IMR-90 (cell line): ENCODE data around the gene ANO7. TPM values are rescaled to one million over a fixed set of nuclear protein-coding genes. Genes with fewer than 3 reads are reported as not detected.

Source experiments
- ATAC-seq: fragments of 200-7000 bp; cut with Tn5 transposase; 2 replicates; pipeline ENCODE4 v1.9.1; 2020; ENCODE audit warnings: low read depth, mild to moderate bottlenecking, moderate library complexity
- BruUV-seq: library from RNA; stranded (reverse); fragments of 400-500 nt; replicated peaks from 2 replicates; lab custom pipeline; 2021; lab: Mats Ljungman, UMichigan
- CTCF ChIA-PET: fragments of 300-600 bp; formaldehyde crosslinking; extraction: SDS; loops from one replicate; lab custom pipeline; 2021; ENCODE audit warnings: antibody characterized with exemption; lab: Yijun Ruan, JAX
- POLR2A ChIA-PET: fragments of 300-600 bp; sonication (Branson Sonifier 250); formaldehyde crosslinking; loops from one replicate; lab custom pipeline; 2022; ENCODE audit warnings: antibody characterized with exemption; ENCODE audit not compliant: unreplicated experiment; lab: Charles Lee
- DNase-seq: peaks from one replicate; pipeline ENCODE4 v3.0.0; 2013
- H2AFZ ChIP-seq: replicated peaks from 2 replicates; pipeline ENCODE3; 2013; ENCODE audit warnings: low read length, mild to moderate bottlenecking; ENCODE audit not compliant: poor library complexity
- H2AK5ac ChIP-seq: 2 replicates; pipeline ENCODE4 v1.6.1; 2013; ENCODE audit warnings: low read depth, low read length, inconsistent platforms
- H2AK9ac ChIP-seq: replicated peaks from 2 replicates; pipeline ENCODE3; 2013; ENCODE audit warnings: mild to moderate bottlenecking, low read depth, low read length, moderate library complexity; ENCODE audit not compliant: poor library complexity
- H2BK120ac ChIP-seq: 2 replicates; pipeline ENCODE4 v1.6.1; 2013; ENCODE audit warnings: low read depth, low read length, inconsistent platforms
- H2BK15ac ChIP-seq: 3 replicates; pipeline ENCODE4 v1.6.1; 2013; ENCODE audit warnings: low read depth, low read length, inconsistent platforms
- H2BK20ac ChIP-seq: 2 replicates; pipeline ENCODE4 v1.6.1; 2013; ENCODE audit warnings: low read depth, mild to moderate bottlenecking, inconsistent platforms, low read length, moderate library complexity
- H2BK5ac ChIP-seq: 2 replicates; pipeline ENCODE4 v1.6.1; 2013; ENCODE audit warnings: mild to moderate bottlenecking, low read depth, low read length, inconsistent platforms; ENCODE audit not compliant: poor library complexity, severe bottlenecking
- H3K14ac ChIP-seq: replicated peaks from 2 replicates; pipeline ENCODE4 v1.6.1; 2013; ENCODE audit warnings: low read depth, low read length, inconsistent platforms
- H3K18ac ChIP-seq: 2 replicates; pipeline ENCODE4 v1.6.1; 2013; ENCODE audit warnings: low read depth, low read length, control low read depth
- H3K23ac ChIP-seq: 2 replicates; pipeline ENCODE4 v1.6.1; 2013; ENCODE audit warnings: low read depth, low read length, inconsistent platforms
- H3K27ac ChIP-seq: 2 replicates; pipeline ENCODE4 v1.5.1; 2013; ENCODE audit warnings: mild to moderate bottlenecking, control low read depth, low read length; ENCODE audit not compliant: insufficient read depth
- H3K27me3 ChIP-seq: 2 replicates; pipeline ENCODE4 v1.6.1; 2013; ENCODE audit warnings: low read length; ENCODE audit not compliant: control insufficient read depth, insufficient read depth
- H3K36me3 ChIP-seq: 2 replicates; pipeline ENCODE4 v1.6.1; 2013; ENCODE audit warnings: low read length, mixed read lengths; ENCODE audit not compliant: control insufficient read depth, insufficient read depth
- H3K4ac ChIP-seq: 2 replicates; pipeline ENCODE4 v1.6.1; 2013; ENCODE audit warnings: low read depth, low read length, inconsistent platforms
- H3K4me1 ChIP-seq: 2 replicates; pipeline ENCODE4 v1.6.1; 2013; ENCODE audit warnings: low read length, mixed read lengths; ENCODE audit not compliant: control insufficient read depth, insufficient read depth
- H3K4me2 ChIP-seq: 2 replicates; pipeline ENCODE4 v1.6.1; 2013; ENCODE audit warnings: low read depth, mild to moderate bottlenecking, control low read depth, low read length, moderate library complexity
- H3K4me3 ChIP-seq: 2 replicates; pipeline ENCODE4 v1.5.1; 2013; ENCODE audit warnings: low read depth, mild to moderate bottlenecking, control low read depth, low read length, moderate library complexity; ENCODE audit not compliant: insufficient read depth
- H3K56ac ChIP-seq: 2 replicates; pipeline ENCODE4 v1.6.1; 2013; ENCODE audit warnings: low read length, inconsistent platforms; ENCODE audit not compliant: insufficient read depth; ENCODE audit errors: extremely low read depth
- H3K79me1 ChIP-seq, 2 experiments: 2 replicates each; pipeline ENCODE4 v1.6.1; 2013; ENCODE audit warnings: low read length in 2 of 2, inconsistent platforms in 1 of 2, low read depth in 1 of 2
- H3K9ac ChIP-seq: 2 replicates; pipeline ENCODE4 v1.6.1; 2013; ENCODE audit warnings: low read depth, low read length, control low read depth
- H3K9me1 ChIP-seq: 2 replicates; pipeline ENCODE4 v1.6.1; 2013; ENCODE audit warnings: low read length, inconsistent platforms; ENCODE audit not compliant: insufficient read depth
- H3K9me3 ChIP-seq: 2 replicates; pipeline ENCODE4 v1.6.1; 2013; ENCODE audit warnings: low read length; ENCODE audit not compliant: control insufficient read depth, insufficient read depth
- H4K20me1 ChIP-seq: 2 replicates; pipeline ENCODE4 v1.6.1; 2013; ENCODE audit warnings: low read length, inconsistent platforms; ENCODE audit not compliant: insufficient read depth
- H4K5ac ChIP-seq: 2 replicates; pipeline ENCODE4 v1.6.1; 2013; ENCODE audit warnings: mild to moderate bottlenecking, low read depth, low read length, control low read depth
- H4K8ac ChIP-seq, 2 experiments: 2 replicates each; pipeline ENCODE4 v1.6.1; 2013; ENCODE audit warnings: low read depth in 2 of 2, low read length in 2 of 2, control low read depth in 1 of 2, inconsistent platforms in 1 of 2
- H4K91ac ChIP-seq: 2 replicates; pipeline ENCODE4 v1.6.1; 2013; ENCODE audit warnings: low read depth, low read length, inconsistent platforms; ENCODE audit not compliant: insufficient read depth
- CHD1 ChIP-seq: IDR thresholded peaks from 2 replicates; pipeline ENCODE4 v1.6.1; 2012; ENCODE audit warnings: low read depth, low read length, improper control_type of control experiment
- MXI1 ChIP-seq: IDR thresholded peaks from 2 replicates; pipeline ENCODE4 v1.6.1; 2012; ENCODE audit warnings: low read depth, mild to moderate bottlenecking, low read length, moderate library complexity, borderline replicate concordance
- POLR2A ChIP-seq: IDR thresholded peaks from 2 replicates; pipeline ENCODE4 v1.6.1; 2012; ENCODE audit warnings: mild to moderate bottlenecking, low read depth, low read length
- USF2 ChIP-seq: fragments of 150-350 bp; IDR thresholded peaks from 2 replicates; pipeline ENCODE4 v1.6.1; 2017; ENCODE audit warnings: mild to moderate bottlenecking, antibody characterized with exemption, low read length, low read depth
- WGBS, 2 experiments: methylation state at CpG; one replicate each; pipeline versions ENCODE4 v1.1.5 to v1.1.7; 2013; ENCODE audit warnings: missing lambda C conversion rate in 2 of 2; ENCODE audit not compliant: insufficient read length in 1 of 2; ENCODE audit errors: extremely low coverage in 2 of 2; 5-methylcytosine and 5-hydroxymethylcytosine counted together
- dilution Hi-C: fragments of 300-500 bp; cut with HindIII; formaldehyde crosslinking; loops from one replicate; pipeline ENCODE4 v1.14.3; 2018; ENCODE audit warnings: low sequenced_read_pairs; ENCODE audit not compliant: unreplicated experiment
- in situ Hi-C: fragments of 300-500 bp; cut with MboI; formaldehyde crosslinking; loops from 3 replicates; pipeline ENCODE4 v1.14.3; 2019; ENCODE audit warnings: low sequenced_read_pairs, inconsistent platforms, mixed read lengths
- intact Hi-C: fragments of 100-400 bp; cut with micrococcal nuclease; formaldehyde crosslinking; loops from 2 replicates; pipeline ENCODE4 v1.10.0; 2022
- polyA plus RNA-seq, 3 experiments: library from polyadenylated mRNA; depleted of rRNA; stranded (reverse); fragments of >200 nt; gene quantifications; 2 replicates each; pipeline ENCODE4 v1.2.3, GENCODE V29; 2012; ENCODE audit warnings: low replicate concordance in 1 of 3
- total RNA-seq: library from RNA; depleted of rRNA; stranded (reverse); fragments of >200 nt; gene quantifications from 2 replicates; pipeline ENCODE4 v1.2.3, GENCODE V29; 2012

Gene ANO7
- total and polyA plus RNA-seq, 2 of the 4 experiments (the other 2 are of a cell fraction) = 0.36 to 3.4 TPM

GRCh38 chr2:241240320-241241004 lies 52.0 kb downstream of the ANO7 start:
- Histone ChIP-seq H3K4ac (no peak overlapping the region), H3K36me3 (peaks cover 85% of the 10 kb centered on the region), H3K9me1 (peaks cover 9% of the 10 kb centered on the region; the same call in 1 of the 2 replicates), H4K8ac (no peak overlapping the region), H2AK5ac (no peak overlapping the region), H3K9me3 (no peaks in the 10 kb centered on the region), H2BK120ac (no peak overlapping the region), H3K79me1 (peaks cover 42 to 78% of the 10 kb centered on the region in 2 experiments), H4K5ac (no peak overlapping the region), H4K20me1 (peaks cover 75% of the 10 kb centered on the region), H3K4me2 (no peak overlapping the region), H3K4me1 (peaks cover 1% of the 10 kb centered on the region; the same call in 1 of the 2 replicates), H3K9ac (no peak overlapping the region), H2BK15ac (no peak overlapping the region), H3K27me3 (no peaks in the 10 kb centered on the region), H3K23ac (no peak overlapping the region), H3K56ac (no peak overlapping the region), H2AFZ (no peak overlapping the region), H2BK20ac (no peak overlapping the region), H2BK5ac (no peak overlapping the region), H4K91ac (no peak overlapping the region), H3K4me3 (no peak overlapping the region), H3K27ac (no peak overlapping the region), H2AK9ac (no peak overlapping the region), H3K18ac (no peak overlapping the region), H3K14ac (no peak overlapping the region)
- DNase-seq = no peak
- in situ Hi-C loops = no loop called here
- intact Hi-C loops = no loop called here
- dilution Hi-C loops = no loop called here
- BruUV-seq = no TSS peak
- no peak for ATAC-seq
- TF ChIP-seq CHD1 = no peak
- no peak for TF ChIP-seq USF2
- no peak for TF ChIP-seq MXI1
- TF ChIP-seq POLR2A = no peak
- POLR2A ChIA-PET = no interaction called here
- CTCF ChIA-PET = no interaction called here
- WGBS, 2 experiments = 94% methylated on average over 7 of the region's 21 CpGs; no CpG with 5 or more reads in 1 of the 2 experiments
